ENCODE results near the gene RAB36.
A peak's percentile ranks its signal among the peaks of the same experiment; 100 is the strongest.

RAB36 gene

DNA sequence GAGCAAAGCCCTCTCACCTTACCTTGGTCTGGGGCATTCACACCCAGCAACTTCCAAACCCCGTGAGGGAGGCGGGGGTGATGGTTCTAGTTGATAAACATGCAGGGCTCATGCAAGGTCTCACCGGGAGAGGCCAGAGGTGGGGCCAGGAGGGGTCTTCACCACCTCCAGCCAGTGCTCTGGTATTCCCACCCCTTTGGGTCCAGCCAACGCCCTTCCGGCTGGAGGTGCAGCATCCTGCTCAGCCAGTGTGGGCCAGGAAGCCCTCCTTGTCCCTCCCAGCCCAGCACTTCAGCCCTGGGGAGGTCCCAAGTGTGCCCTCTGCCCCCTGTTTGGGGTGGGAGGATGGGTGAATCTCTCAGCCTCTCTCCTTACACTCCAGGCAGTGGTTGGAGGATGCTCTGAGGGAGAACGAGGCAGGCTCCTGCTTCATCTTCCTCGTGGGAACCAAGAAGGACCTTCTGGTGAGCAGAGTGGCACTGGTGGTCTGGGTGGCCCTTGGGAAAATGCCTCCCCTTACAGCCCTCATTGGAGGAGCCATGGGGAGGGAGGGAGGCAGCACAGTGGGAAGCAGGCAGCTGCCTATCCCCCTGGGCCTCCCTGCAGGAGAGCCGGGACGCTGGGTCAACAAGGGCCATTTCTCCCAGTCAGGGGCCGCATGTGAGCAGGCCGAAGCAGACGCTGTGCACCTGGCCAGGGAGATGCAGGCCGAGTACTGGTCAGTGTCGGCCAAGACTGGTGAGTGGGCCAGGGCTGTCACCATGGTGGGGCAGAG, 13.4 kb downstream of the RAB36 start:
- DNase-seq (ENCODE audit: low read depth in 2 of 2), result no peak

DNA sequence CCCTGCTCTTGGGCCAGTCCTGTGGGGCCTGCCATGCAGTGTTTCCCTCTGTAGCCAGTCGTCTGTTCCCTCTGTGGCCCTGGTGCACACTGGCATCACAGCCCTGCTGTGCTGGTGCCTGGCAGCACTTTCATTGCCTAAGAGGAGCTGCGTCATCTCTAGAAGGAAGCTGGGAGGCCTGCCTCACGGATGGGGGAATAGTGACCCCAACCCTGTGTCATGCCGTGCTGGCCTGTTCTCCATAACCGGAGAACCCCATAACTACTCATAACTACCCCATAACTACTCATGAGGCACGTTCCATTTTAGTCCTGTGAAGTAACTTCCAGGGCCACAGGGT, 14.0 kb downstream of the RAB36 start:
- no peak for DNase-seq (ENCODE audit: low read depth in 2 of 2)

- DNase-seq (ENCODE audit: low read depth in 2 of 2), result no peak
Observed at GRCh38 chr22:23161029-23161428, 15.8 kb downstream of the RAB36 start.

DNA sequence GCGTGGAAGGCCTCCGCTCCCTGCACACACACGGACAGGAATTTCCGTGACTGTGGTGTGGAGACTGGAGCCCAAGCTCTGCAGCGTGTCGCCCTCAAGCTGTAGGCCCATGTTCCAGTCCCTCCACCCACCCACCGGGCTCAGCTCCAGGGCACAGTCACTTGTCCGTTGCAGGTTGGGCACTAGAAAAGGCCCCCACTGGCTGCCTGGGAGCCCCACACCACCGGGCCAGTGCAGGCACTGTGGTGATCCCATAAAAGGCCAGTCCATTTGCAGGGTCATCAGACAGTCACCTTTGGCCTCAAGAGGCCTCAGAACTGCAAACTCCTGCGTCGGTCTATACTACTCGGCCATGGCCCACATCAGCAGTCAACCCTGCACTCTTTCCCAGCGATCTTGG, 16.3 kb downstream of the RAB36 start:
- no peak for DNase-seq (ENCODE audit: low read depth in 2 of 2)

- no peak for DNase-seq (ENCODE audit: low read depth in 2 of 2)
Observed at GRCh38 chr22:23163665-23164064, 18.4 kb downstream of the RAB36 start.

DNA sequence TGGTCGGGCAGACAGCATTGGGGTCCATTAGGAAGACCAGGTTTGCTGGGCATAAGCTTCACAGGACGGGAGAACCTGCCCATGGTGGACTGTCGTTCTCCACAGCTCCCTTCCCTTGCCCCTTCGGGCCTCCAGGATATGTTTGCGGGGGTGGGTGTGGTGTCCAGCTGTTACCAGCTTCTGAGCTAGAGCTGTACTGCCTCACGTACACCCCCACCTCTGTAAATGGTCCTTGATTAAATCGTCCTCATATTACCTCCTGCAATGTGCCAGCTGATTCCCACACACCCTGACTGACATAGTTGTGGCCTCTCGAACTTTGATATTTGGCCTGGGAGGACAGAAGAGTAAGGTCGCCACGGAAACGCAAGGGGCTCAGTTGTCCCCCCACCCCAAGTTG, 18.8 kb downstream of the RAB36 start:
- no peak for DNase-seq (ENCODE audit: low read depth in 2 of 2)

GRCh38 chr22:23166042-23166831, 21.0 kb downstream of the RAB36 start:
- DNase-seq (ENCODE audit: low read depth in 2 of 2), result no peak

- DNase-seq (ENCODE audit: low read depth in 2 of 2), result no peak
Observed at GRCh38 chr22:23166841-23167616, 21.8 kb downstream of the RAB36 start.

GRCh38 chr22:23168391-23169042, 23.2 kb downstream of the RAB36 start:
- no peak for DNase-seq (ENCODE audit: low read depth in 2 of 2)

- no peak for DNase-seq (ENCODE audit: low read depth in 2 of 2)
Observed at GRCh38 chr22:23169043-23169406, 23.7 kb downstream of the RAB36 start.

- DNase-seq (ENCODE audit: low read depth in 2 of 2), result no peak
Observed at GRCh38 chr22:23175817-23176644, 30.8 kb downstream of the RAB36 start.

GRCh38 chr22:23176645-23177027, 31.4 kb downstream of the RAB36 start:
- no peak for DNase-seq (ENCODE audit: low read depth in 2 of 2)

DNA sequence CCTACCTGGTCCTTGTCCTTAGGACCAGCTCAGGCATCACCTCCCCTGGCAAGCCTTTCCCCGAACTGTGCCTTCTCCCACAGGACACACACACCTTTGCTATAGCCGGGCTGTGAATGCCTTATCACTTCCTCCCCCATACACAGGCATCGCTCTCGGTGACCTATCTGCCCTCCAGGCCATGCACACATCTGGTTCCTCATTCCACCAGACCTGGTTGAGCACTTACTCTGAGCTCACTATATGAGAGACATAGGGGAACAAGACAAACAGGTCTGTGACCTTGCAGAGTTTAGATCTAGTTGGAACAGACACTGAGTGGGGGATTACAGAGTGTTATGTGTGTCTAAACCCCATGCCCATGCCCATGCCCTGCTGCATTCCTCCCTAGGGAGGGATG, 31.9 kb downstream of the RAB36 start:
- DNase-seq (ENCODE audit: low read depth in 2 of 2), result no peak

DNA sequence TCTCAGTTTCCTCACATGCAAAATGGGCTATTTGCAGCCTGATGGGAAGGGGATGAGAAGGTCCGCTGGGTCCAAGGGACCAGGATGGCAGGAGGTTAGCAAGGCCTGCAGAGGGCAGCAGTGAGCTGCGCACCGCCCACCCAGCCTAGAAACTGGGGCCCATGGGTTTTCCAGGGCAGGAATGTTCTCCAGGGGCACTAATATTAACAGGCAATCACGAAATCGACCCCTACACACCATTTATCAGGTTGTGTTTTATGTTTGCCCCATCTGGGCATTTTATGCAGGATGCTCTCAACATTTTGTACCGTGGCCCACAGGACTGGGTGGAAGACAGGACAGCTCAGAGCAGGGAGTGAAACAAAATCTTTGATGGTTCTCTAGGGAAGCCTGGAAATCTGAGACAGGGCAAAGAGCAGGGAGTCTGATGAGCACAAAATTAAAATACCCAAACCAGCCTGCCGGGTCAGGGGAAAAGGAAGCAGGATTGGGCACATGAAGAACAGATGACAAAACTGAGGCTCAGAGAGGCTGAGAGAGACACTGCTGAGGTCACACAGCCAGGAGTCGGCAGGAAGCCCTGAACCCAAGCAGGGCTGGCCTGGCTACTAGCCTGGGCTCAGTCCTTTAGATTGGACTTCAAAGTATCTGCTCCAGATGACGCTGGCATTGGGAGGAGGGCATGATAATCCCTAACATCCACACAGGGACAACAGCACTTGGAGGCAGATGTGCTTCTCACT, 33.4 kb downstream of the RAB36 start:
- DNase-seq (ENCODE audit: low read depth in 2 of 2), result peak; percentile 19 to 44

GRCh38 chr22:23179381-23180299, 34.4 kb downstream of the RAB36 start:
- no peak for DNase-seq (ENCODE audit: low read depth in 2 of 2)

- peak; percentile 18 to 29 for DNase-seq (ENCODE audit: low read depth in 2 of 2)
Observed at GRCh38 chr22:23180301-23180892, 35.1 kb downstream of the RAB36 start, which contains the start of gene BCR. Gene BCR, plus strand, starts transcription at chr22:23180509. Its CDS starts 452 bp downstream, at chr22:23180961.

DNA sequence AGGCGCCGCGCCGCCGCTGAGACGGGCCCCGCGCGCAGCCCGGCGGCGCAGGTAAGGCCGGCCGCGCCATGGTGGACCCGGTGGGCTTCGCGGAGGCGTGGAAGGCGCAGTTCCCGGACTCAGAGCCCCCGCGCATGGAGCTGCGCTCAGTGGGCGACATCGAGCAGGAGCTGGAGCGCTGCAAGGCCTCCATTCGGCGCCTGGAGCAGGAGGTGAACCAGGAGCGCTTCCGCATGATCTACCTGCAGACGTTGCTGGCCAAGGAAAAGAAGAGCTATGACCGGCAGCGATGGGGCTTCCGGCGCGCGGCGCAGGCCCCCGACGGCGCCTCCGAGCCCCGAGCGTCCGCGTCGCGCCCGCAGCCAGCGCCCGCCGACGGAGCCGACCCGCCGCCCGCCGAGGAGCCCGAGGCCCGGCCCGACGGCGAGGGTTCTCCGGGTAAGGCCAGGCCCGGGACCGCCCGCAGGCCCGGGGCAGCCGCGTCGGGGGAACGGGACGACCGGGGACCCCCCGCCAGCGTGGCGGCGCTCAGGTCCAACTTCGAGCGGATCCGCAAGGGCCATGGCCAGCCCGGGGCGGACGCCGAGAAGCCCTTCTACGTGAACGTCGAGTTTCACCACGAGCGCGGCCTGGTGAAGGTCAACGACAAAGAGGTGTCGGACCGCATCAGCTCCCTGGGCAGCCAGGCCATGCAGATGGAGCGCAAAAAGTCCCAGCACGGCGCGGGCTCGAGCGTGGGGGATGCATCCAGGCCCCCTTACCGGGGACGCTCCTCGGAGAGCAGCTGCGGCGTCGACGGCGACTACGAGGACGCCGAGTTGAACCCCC, 35.8 kb downstream of the RAB36 start:
- DNase-seq (ENCODE audit: low read depth in 2 of 2), result no peak

- DNase-seq (ENCODE audit: low read depth in 2 of 2), result no peak
Observed at GRCh38 chr22:23181721-23182308, 36.5 kb downstream of the RAB36 start.

All from stimulated activated CD4-positive, alpha-beta T cell treated with anti-CD3 and anti-CD28 coated beads, Interleukin-1b, Interleukin-23, amount 100 ng/mL, for 1 hour (primary cell).